Gastroesophageal sphincter (tissue), 4 donors: ENCODE data around the gene RAB24. TPM values are rescaled to one million over a fixed set of nuclear protein-coding genes. Genes with fewer than 3 reads are reported as not detected.
A peak's percentile ranks its signal among the peaks of the same experiment; 100 is the strongest.

Experiments used
- ATAC-seq: fragments of 150-250 bp; one replicate; pipeline ENCODE4 v1.9.1; 2016; ENCODE audit warnings: mild to moderate bottlenecking, moderate library complexity
- H3K27ac ChIP-seq, 4 donors: fragments of 200-600 bp; sonication (generic) in 3 of 4; 1 replicate in 3 of 4; 2 replicates in 1 of 4; pipeline ENCODE4 v1.5.1; 2016 to 2019
- H3K27me3 ChIP-seq: fragments of 200-600 bp; sonication (generic); one replicate; pipeline ENCODE4 v1.5.1; 2019
- H3K36me3 ChIP-seq, 2 donors: fragments of 200-600 bp; sonication (generic); one replicate each; pipeline ENCODE4 v1.5.1; 2019; ENCODE audit warnings: control low read depth in 1 of 2
- H3K4me1 ChIP-seq, 3 donors: fragments of 200-600 bp; sonication (generic); 1 replicate in 2 of 3; 2 replicates in 1 of 3; pipeline ENCODE4 v1.5.1; 2016 to 2019; ENCODE audit warnings: control low read depth in 2 of 3
- H3K4me3 ChIP-seq, 2 donors: fragments of 200-600 bp; sonication (generic); one replicate each; pipeline ENCODE4 v1.5.1; 2019; ENCODE audit warnings: mild to moderate bottlenecking in 1 of 2, moderate library complexity in 1 of 2
- H3K9me3 ChIP-seq, 3 donors: fragments of 200-600 bp; sonication (generic); one replicate each; pipeline ENCODE4 v1.5.1; 2017 to 2019; ENCODE audit warnings: control low read depth in 2 of 3
- CTCF ChIP-seq, 4 experiments: fragments of 200-600 bp in 2 of 4; fragments of 450-650 bp in 2 of 4; sonication (generic) in 1 of 4; IDR thresholded peaks; one replicate each; pipeline ENCODE4 v1.5.1; 2017 to 2019; ENCODE audit warnings: antibody characterized with exemption in 4 of 4, mild to moderate bottlenecking in 2 of 4, moderate library complexity in 2 of 4
- EP300 ChIP-seq: sonication (generic); formaldehyde crosslinking; IDR thresholded peaks from one replicate; pipeline ENCODE4 v1.6.1; 2017; ENCODE audit warnings: antibody characterized with exemption, mild to moderate bottlenecking
- POLR2A ChIP-seq, 2 donors: fragments of 450-650 bp; IDR thresholded peaks; one replicate each; pipeline ENCODE4 v1.6.1; 2017; ENCODE audit warnings: antibody characterized with exemption in 2 of 2, mild to moderate bottlenecking in 2 of 2, moderate library complexity in 1 of 2
- POLR2AphosphoS5 ChIP-seq: sonication (generic); formaldehyde crosslinking; IDR thresholded peaks from one replicate; pipeline ENCODE4 v1.6.1; 2017; ENCODE audit warnings: antibody characterized with exemption
- WGBS, 2 donors: methylation state at CpG; one replicate each; pipeline ENCODE4 v1.1.5; 2018; ENCODE audit warnings: low coverage in 1 of 2; 5-methylcytosine and 5-hydroxymethylcytosine counted together
- total RNA-seq, 4 donors: library from RNA; depleted of rRNA; stranded (reverse); fragments of >200 nt; gene quantifications; one replicate each; pipeline ENCODE4 v1.1.0, GENCODE V29; 2016

RAB24 gene
- total RNA-seq, 4 donors from 2014 or later, result 21.4 to 32.4 (median 24.8) TPM

GRCh38 chr5:177329883-177330282, 26.4 kb upstream of the RAB24 start:
- no peak overlapping the region for H3K4me3 ChIP-seq
- no peak overlapping the region for H3K27ac ChIP-seq
- TF ChIP-seq POLR2A (IDR thresholded peaks at IDR 0.05) (no peak), EP300 (no peak), POLR2AphosphoS5 (no peak), CTCF (IDR thresholded peaks at IDR 0.05) (no peak)
- H3K27me3 ChIP-seq, result no peaks in the 10 kb centered on the region
- no peaks in the 10 kb centered on the region for H3K9me3 ChIP-seq
- H3K36me3 ChIP-seq, result peaks cover 0 to 69% of the 10 kb centered on the region in 2 donors
- ATAC-seq, result no peak
- no peaks in the 10 kb centered on the region for H3K4me1 ChIP-seq
- 70% methylated on average over 3 of the region's 6 CpGs; no CpG with 5 or more reads in 1 of the 2 donors for WGBS, 2 donors

GRCh38 chr5:177328545-177329231, 25.2 kb upstream of the RAB24 start:
- 84 to 87% methylated on average over 11 to 18 of the region's 19 CpGs for WGBS, 2 donors
- no peak overlapping the region for H3K4me3 ChIP-seq
- TF ChIP-seq POLR2AphosphoS5 (no peak), CTCF (IDR thresholded peaks at IDR 0.05) (no peak), EP300 (no peak)
- no peaks in the 10 kb centered on the region for H3K27me3 ChIP-seq
- no peak for ATAC-seq
- H3K4me1 ChIP-seq, result no peaks in the 10 kb centered on the region
- no peaks in the 10 kb centered on the region for H3K9me3 ChIP-seq
- peak overlapping the region in 1 of 4 donors; percentile 50 for H3K27ac ChIP-seq
- peaks cover 0 to 57% of the 10 kb centered on the region in 2 donors for H3K36me3 ChIP-seq

- 62 to 68% methylated on average over 7 to 11 of the region's 28 CpGs for WGBS, 2 donors
- TF ChIP-seq EP300 (no peak), CTCF (IDR thresholded peaks at IDR 0.05) (no peak), POLR2AphosphoS5 (no peak), POLR2A (IDR thresholded peaks at IDR 0.05) (no peak)
- peak; percentile 57 for ATAC-seq
Measured at GRCh38 chr5:177327539-177328522, 24.3 kb upstream of the RAB24 start.

GRCh38 chr5:177325868-177326381, 22.4 kb upstream of the RAB24 start:
- no peaks in the 10 kb centered on the region for H3K27me3 ChIP-seq
- no peak for TF ChIP-seq CTCF (IDR thresholded peaks at IDR 0.05)
- no peak for TF ChIP-seq POLR2A (IDR thresholded peaks at IDR 0.05)
- TF ChIP-seq EP300, result no peak
- TF ChIP-seq POLR2AphosphoS5, result no peak
- peaks cover 0 to 32% of the 10 kb centered on the region in 2 donors for H3K36me3 ChIP-seq
- H3K4me1 ChIP-seq, result no peaks in the 10 kb centered on the region
- ATAC-seq, result no peak
- no CpG with 5 or more reads among the region's 1 CpG for WGBS, 2 donors
- H3K4me3 ChIP-seq, result no peak overlapping the region
- no peak overlapping the region for H3K27ac ChIP-seq
- no peaks in the 10 kb centered on the region for H3K9me3 ChIP-seq

More at GRCh38 chr5:177327539-177328522, 24.3 kb upstream of the RAB24 start:
- H3K27ac ChIP-seq, result peak overlapping the region in 3 of 4 donors; percentile 46 to 50 (median 48)
- H3K27me3 ChIP-seq, result no peaks in the 10 kb centered on the region
- H3K36me3 ChIP-seq, result peaks cover 0 to 49% of the 10 kb centered on the region in 2 donors
- no peak overlapping the region for H3K4me3 ChIP-seq
- H3K9me3 ChIP-seq, result no peaks in the 10 kb centered on the region
- H3K4me1 ChIP-seq, result no peaks in the 10 kb centered on the region
